H1 (cell line): ENCODE data around the gene MACROH2A1. TPM values are rescaled to one million over a fixed set of nuclear protein-coding genes. Genes with fewer than 3 reads are reported as not detected.

Experiments used
- BRCA1 ChIP-seq: IDR thresholded peaks from 2 replicates; pipeline ENCODE4 v1.6.1; 2012; ENCODE audit warnings: low read depth, low read length, improper control_type of control experiment
- CBX8 ChIP-seq: fragments of 300-800, 300-1000 bp; sonication (generic); IDR thresholded peaks from 2 replicates; pipeline ENCODE4 v1.7.1; 2016; ENCODE audit warnings: low read depth, low read length, borderline replicate concordance
- CHD1 ChIP-seq: IDR thresholded peaks from 2 replicates; pipeline ENCODE4 v1.6.1; 2012; ENCODE audit warnings: low read depth, low read length, improper control_type of control experiment
- GABPA ChIP-seq: IDR thresholded peaks from 2 replicates; pipeline ENCODE4 v1.6.1; 2011; ENCODE audit warnings: mild to moderate bottlenecking, low read length, moderate library complexity, borderline replicate concordance; ENCODE audit not compliant: insufficient read depth
- NRF1 ChIP-seq: IDR thresholded peaks from 2 replicates; pipeline ENCODE4 v1.6.1; 2011; ENCODE audit warnings: mild to moderate bottlenecking, low read depth, low read length, improper control_type of control experiment
- POLR2AphosphoS5 ChIP-seq: IDR thresholded peaks from 2 replicates; pipeline ENCODE4 v1.6.1; 2011; ENCODE audit warnings: low read depth, low read length
- SIRT6 ChIP-seq: IDR thresholded peaks from one replicate; pipeline ENCODE4 v1.7.1; 2012; ENCODE audit warnings: low read length, inconsistent platforms
- polyA plus RNA-seq, 7 experiments: library from polyadenylated mRNA; depleted of rRNA in 3 of 7; stranded (reverse) in 5 of 7; unstranded in 2 of 7; fragments of >200 nt in 5 of 7; fragments of 200-250 nt in 2 of 7; gene quantifications; 1 replicate in 5 of 7; 2 replicates in 1 of 7; 4 replicates in 1 of 7; pipeline versions ENCODE4 v1.2.1 to v1.2.3, GENCODE V29; 2011 to 2013; ENCODE audit warnings: missing spikeins in 2 of 7, mixed read lengths in 2 of 7
- total RNA-seq: library from RNA; stranded (reverse); fragmentation: NEBNext Ultra II Directional; extraction: Animal tissue kit (Norgen Biotek cat#: 25700); gene quantifications from 2 replicates; pipeline ENCODE4 v1.2.1, GENCODE V29; 2021
- TF ChIP-seq, protein P1 (sequence below): fragments of 300-600 bp; sonication (generic); IDR thresholded peaks from 2 replicates; pipeline ENCODE4 v1.7.1; 2012; ENCODE audit warnings: low read length, moderate library complexity, mild to moderate bottlenecking, inconsistent platforms; ENCODE audit not compliant: insufficient replicate concordance
- TF ChIP-seq, protein P2 (sequence below): IDR thresholded peaks from 2 replicates; pipeline ENCODE4 v1.6.1; 2011; ENCODE audit warnings: low read length, improper control_type of control experiment

Gene MACROH2A1
- total and polyA plus RNA-seq, 2 of the 8 experiments (the other 6 are each of a cell fraction or from before 2014, with no cell fraction given): 60.0 to 92.3 TPM

DNA sequence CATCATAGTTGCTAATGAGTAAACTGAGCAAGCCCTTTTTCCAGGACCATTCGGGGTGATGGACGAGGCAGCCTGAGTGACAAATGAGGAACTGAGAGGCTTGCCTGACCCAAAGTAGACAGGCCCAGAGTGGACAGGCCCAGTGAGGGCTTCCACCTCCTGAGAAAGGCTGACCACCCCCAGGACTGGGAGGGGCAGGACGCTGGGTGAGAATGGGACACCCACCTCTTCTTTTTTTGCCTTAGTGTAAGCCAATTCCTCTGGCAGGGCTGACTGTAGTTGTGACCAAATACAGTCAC lies 68.3 kb downstream of the MACROH2A1 start (continued):
- TF ChIP-seq, protein P1, sequence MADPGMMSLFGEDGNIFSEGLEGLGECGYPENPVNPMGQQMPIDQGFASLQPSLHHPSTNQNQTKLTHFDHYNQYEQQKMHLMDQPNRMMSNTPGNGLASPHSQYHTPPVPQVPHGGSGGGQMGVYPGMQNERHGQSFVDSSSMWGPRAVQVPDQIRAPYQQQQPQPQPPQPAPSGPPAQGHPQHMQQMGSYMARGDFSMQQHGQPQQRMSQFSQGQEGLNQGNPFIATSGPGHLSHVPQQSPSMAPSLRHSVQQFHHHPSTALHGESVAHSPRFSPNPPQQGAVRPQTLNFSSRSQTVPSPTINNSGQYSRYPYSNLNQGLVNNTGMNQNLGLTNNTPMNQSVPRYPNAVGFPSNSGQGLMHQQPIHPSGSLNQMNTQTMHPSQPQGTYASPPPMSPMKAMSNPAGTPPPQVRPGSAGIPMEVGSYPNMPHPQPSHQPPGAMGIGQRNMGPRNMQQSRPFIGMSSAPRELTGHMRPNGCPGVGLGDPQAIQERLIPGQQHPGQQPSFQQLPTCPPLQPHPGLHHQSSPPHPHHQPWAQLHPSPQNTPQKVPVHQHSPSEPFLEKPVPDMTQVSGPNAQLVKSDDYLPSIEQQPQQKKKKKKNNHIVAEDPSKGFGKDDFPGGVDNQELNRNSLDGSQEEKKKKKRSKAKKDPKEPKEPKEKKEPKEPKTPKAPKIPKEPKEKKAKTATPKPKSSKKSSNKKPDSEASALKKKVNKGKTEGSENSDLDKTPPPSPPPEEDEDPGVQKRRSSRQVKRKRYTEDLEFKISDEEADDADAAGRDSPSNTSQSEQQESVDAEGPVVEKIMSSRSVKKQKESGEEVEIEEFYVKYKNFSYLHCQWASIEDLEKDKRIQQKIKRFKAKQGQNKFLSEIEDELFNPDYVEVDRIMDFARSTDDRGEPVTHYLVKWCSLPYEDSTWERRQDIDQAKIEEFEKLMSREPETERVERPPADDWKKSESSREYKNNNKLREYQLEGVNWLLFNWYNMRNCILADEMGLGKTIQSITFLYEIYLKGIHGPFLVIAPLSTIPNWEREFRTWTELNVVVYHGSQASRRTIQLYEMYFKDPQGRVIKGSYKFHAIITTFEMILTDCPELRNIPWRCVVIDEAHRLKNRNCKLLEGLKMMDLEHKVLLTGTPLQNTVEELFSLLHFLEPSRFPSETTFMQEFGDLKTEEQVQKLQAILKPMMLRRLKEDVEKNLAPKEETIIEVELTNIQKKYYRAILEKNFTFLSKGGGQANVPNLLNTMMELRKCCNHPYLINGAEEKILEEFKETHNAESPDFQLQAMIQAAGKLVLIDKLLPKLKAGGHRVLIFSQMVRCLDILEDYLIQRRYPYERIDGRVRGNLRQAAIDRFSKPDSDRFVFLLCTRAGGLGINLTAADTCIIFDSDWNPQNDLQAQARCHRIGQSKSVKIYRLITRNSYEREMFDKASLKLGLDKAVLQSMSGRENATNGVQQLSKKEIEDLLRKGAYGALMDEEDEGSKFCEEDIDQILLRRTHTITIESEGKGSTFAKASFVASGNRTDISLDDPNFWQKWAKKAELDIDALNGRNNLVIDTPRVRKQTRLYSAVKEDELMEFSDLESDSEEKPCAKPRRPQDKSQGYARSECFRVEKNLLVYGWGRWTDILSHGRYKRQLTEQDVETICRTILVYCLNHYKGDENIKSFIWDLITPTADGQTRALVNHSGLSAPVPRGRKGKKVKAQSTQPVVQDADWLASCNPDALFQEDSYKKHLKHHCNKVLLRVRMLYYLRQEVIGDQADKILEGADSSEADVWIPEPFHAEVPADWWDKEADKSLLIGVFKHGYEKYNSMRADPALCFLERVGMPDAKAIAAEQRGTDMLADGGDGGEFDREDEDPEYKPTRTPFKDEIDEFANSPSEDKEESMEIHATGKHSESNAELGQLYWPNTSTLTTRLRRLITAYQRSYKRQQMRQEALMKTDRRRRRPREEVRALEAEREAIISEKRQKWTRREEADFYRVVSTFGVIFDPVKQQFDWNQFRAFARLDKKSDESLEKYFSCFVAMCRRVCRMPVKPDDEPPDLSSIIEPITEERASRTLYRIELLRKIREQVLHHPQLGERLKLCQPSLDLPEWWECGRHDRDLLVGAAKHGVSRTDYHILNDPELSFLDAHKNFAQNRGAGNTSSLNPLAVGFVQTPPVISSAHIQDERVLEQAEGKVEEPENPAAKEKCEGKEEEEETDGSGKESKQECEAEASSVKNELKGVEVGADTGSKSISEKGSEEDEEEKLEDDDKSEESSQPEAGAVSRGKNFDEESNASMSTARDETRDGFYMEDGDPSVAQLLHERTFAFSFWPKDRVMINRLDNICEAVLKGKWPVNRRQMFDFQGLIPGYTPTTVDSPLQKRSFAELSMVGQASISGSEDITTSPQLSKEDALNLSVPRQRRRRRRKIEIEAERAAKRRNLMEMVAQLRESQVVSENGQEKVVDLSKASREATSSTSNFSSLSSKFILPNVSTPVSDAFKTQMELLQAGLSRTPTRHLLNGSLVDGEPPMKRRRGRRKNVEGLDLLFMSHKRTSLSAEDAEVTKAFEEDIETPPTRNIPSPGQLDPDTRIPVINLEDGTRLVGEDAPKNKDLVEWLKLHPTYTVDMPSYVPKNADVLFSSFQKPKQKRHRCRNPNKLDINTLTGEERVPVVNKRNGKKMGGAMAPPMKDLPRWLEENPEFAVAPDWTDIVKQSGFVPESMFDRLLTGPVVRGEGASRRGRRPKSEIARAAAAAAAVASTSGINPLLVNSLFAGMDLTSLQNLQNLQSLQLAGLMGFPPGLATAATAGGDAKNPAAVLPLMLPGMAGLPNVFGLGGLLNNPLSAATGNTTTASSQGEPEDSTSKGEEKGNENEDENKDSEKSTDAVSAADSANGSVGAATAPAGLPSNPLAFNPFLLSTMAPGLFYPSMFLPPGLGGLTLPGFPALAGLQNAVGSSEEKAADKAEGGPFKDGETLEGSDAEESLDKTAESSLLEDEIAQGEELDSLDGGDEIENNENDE: no peak
- TF ChIP-seq CHD1: no peak
- TF ChIP-seq NRF1: no peak
- no peak for TF ChIP-seq CBX8
- TF ChIP-seq POLR2AphosphoS5: no peak
- no peak for TF ChIP-seq GABPA
- TF ChIP-seq, protein P2, sequence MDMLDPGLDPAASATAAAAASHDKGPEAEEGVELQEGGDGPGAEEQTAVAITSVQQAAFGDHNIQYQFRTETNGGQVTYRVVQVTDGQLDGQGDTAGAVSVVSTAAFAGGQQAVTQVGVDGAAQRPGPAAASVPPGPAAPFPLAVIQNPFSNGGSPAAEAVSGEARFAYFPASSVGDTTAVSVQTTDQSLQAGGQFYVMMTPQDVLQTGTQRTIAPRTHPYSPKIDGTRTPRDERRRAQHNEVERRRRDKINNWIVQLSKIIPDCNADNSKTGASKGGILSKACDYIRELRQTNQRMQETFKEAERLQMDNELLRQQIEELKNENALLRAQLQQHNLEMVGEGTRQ: no peak
- no peak for TF ChIP-seq BRCA1
- no peak for TF ChIP-seq SIRT6
